Liver (tissue), 9 donors: ENCODE data around the gene CD81. TPM values are rescaled to one million over a fixed set of nuclear protein-coding genes. Genes with fewer than 3 reads are reported as not detected.
A peak's percentile ranks its signal among the peaks of the same experiment; 100 is the strongest.

ENCODE experiments used
- DNase-seq: peaks from one replicate; pipeline ENCODE4 v3.0.0-alpha.2; 2017; ENCODE audit warnings: low spot score
- H3K27ac ChIP-seq, 2 donors: one replicate each; pipeline ENCODE4 v1.7.0; 2013; ENCODE audit warnings: inconsistent platforms in 2 of 2, low read length in 2 of 2, control low read depth in 1 of 2, low read depth in 1 of 2, mild to moderate bottlenecking in 1 of 2
- H3K27me3 ChIP-seq, 4 donors: one replicate each; pipeline versions ENCODE4 v1.6.1 to v1.7.0; 2013; ENCODE audit warnings: low read length in 3 of 4, inconsistent platforms in 1 of 4, mild to moderate bottlenecking in 1 of 4, moderate library complexity in 1 of 4; ENCODE audit not compliant: control insufficient read depth in 4 of 4, insufficient read depth in 4 of 4
- H3K36me3 ChIP-seq, 4 donors: one replicate each; pipeline versions ENCODE4 v1.6.1 to v1.7.0; 2013; ENCODE audit warnings: low read length in 3 of 4, mild to moderate bottlenecking in 3 of 4, low read depth in 1 of 4, moderate library complexity in 1 of 4; ENCODE audit not compliant: control insufficient read depth in 4 of 4, insufficient read depth in 3 of 4
- H3K4me1 ChIP-seq, 4 donors: one replicate each; pipeline versions ENCODE4 v1.6.1 to v1.7.0; 2013; ENCODE audit warnings: low read length in 3 of 4, mild to moderate bottlenecking in 3 of 4, moderate library complexity in 1 of 4; ENCODE audit not compliant: control insufficient read depth in 4 of 4, insufficient read depth in 4 of 4
- H3K4me3 ChIP-seq, 3 donors: one replicate each; pipeline versions ENCODE4 v1.6.1 to v1.7.0; 2013; ENCODE audit warnings: low read length in 3 of 3, control low read depth in 1 of 3, low read depth in 1 of 3, mild to moderate bottlenecking in 1 of 3
- H3K9ac ChIP-seq, 2 donors: one replicate each; pipeline ENCODE4 v1.7.0; 2013; ENCODE audit warnings: low read length in 2 of 2, mild to moderate bottlenecking in 2 of 2, moderate library complexity in 2 of 2, control low read depth in 1 of 2, low read depth in 1 of 2
- H3K9me3 ChIP-seq, 4 donors: one replicate each; pipeline versions ENCODE4 v1.6.1 to v1.7.0; 2013; ENCODE audit warnings: low read length in 3 of 4; ENCODE audit not compliant: control insufficient read depth in 4 of 4
- CTCF ChIP-seq: fragments of 150-350 bp; IDR thresholded peaks from 2 replicates; pipeline ENCODE4 v1.5.1; 2017; ENCODE audit warnings: improper control_type of control experiment, low read depth, low read length; ENCODE audit not compliant: missing input control
- EGR1 ChIP-seq, 2 donors: IDR thresholded peaks; 2 replicates each; pipeline ENCODE4 v1.6.1; 2016 to 2018; ENCODE audit warnings: antibody characterized with exemption in 2 of 2, low read depth in 2 of 2
- FOXA2 ChIP-seq: IDR thresholded peaks from 2 replicates; pipeline ENCODE4 v1.6.1; 2016; ENCODE audit warnings: antibody characterized with exemption
- GABPA ChIP-seq, 2 donors: IDR thresholded peaks in 1 of 2; conservative IDR thresholded peaks in 1 of 2; 2 replicates each; pipeline ENCODE4 v1.6.1; 2016; ENCODE audit warnings: antibody characterized with exemption in 2 of 2, mild to moderate bottlenecking in 1 of 2, moderate library complexity in 1 of 2
- HNF4A ChIP-seq, 2 donors: conservative IDR thresholded peaks; 2 replicates each; pipeline ENCODE4 v1.6.1; 2016; ENCODE audit warnings: antibody characterized with exemption in 2 of 2, mild to moderate bottlenecking in 2 of 2
- HNF4G ChIP-seq: IDR thresholded peaks from 2 replicates; pipeline ENCODE4 v1.6.1; 2016; ENCODE audit warnings: antibody characterized with exemption
- JUND ChIP-seq, 2 donors: IDR thresholded peaks; 2 replicates each; pipeline ENCODE4 v1.6.1; 2016; ENCODE audit warnings: antibody characterized with exemption in 2 of 2
- MAX ChIP-seq: IDR thresholded peaks from 2 replicates; pipeline ENCODE4 v1.6.1; 2016; ENCODE audit warnings: antibody characterized with exemption
- NR2F2 ChIP-seq: IDR thresholded peaks from 2 replicates; pipeline ENCODE4 v1.6.1; 2016; ENCODE audit warnings: antibody characterized with exemption
- RXRA ChIP-seq, 2 donors: IDR thresholded peaks; 2 replicates each; pipeline ENCODE4 v1.6.1; 2017 to 2018; ENCODE audit warnings: antibody characterized with exemption in 2 of 2, mild to moderate bottlenecking in 1 of 2
- SP1 ChIP-seq: IDR thresholded peaks from 2 replicates; pipeline ENCODE4 v1.6.1; 2018; ENCODE audit warnings: antibody characterized with exemption, mild to moderate bottlenecking
- YY1 ChIP-seq: IDR thresholded peaks from 2 replicates; pipeline ENCODE4 v1.6.1; 2016; ENCODE audit warnings: antibody characterized with exemption, mild to moderate bottlenecking
- WGBS: extraction: QIAGEN DNeasy Blood & Tissue Kit; methylation state at CpG from one replicate; pipeline ENCODE4 v1.1.7; 2013; 5-methylcytosine and 5-hydroxymethylcytosine counted together
- polyA plus RNA-seq, 2 donors: library from polyadenylated mRNA; stranded (reverse) in 1 of 2; unstranded in 1 of 2; fragments of 200-250 nt in 1 of 2; fragments of >200 nt in 1 of 2; fragmentation: Nextera tagmentation in 1 of 2; extraction: Ambion mirVana in 1 of 2; gene quantifications; one replicate each; pipeline versions ENCODE4 v1.2.1 to v1.2.3, GENCODE V29; 2013 to 2015
- total RNA-seq, 2 donors: library from RNA; depleted of rRNA; stranded (reverse); fragments of >200 nt; gene quantifications; one replicate each; pipeline ENCODE4 v1.2.3, GENCODE V29; 2014
- donor health status: healthy.
- donor health status: healthy.
- donor health status: healthy.
- donor health status: healthy.
- donor health status: healthy.

Gene CD81
- total and polyA plus RNA-seq, 4 donors: 76.9 to 712 (median 164) TPM

- TF ChIP-seq CTCF (no peak), YY1 (no peak), RXRA (IDR thresholded peaks at IDR 0.05) (no peak)
These were observed 65.5 kb downstream of the CD81 start (continued) for GRCh38 chr11:2442589-2442988.

DNA sequence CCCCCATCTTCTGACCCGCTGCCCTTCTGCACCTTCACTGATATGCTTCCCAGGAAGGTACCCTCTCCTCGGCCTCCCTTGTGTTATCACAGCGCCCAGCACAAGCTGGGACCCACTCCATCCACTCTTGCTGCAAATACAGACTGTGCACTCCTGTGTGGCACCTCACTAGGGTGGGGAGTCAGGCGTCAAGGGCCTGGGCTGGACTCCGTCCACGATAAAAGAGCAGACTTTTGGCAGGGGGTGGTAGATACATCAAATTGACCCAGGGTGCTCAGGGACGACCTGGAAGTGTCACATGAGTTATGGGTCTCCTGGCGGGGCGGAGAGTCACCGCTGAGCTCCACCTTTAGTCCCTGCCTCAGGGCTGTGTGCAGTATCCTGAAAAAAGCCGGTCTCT, 66.3 kb downstream of the CD81 start:
- 48% methylated on average over 11 of the region's 11 CpGs for WGBS
- Histone ChIP-seq H3K27me3 (peaks cover 0 to 3% (median 1%) of the 10 kb centered on the region in 4 donors), H3K4me3 (no peak overlapping the region), H3K9me3 (no peaks in the 10 kb centered on the region), H3K9ac (no peak overlapping the region), H3K36me3 (no peaks in the 10 kb centered on the region), H3K4me1 (peaks cover 0 to 13% (median 1%) of the 10 kb centered on the region in 4 donors), H3K27ac (no peak overlapping the region)
- no peak for DNase-seq
- no peak for TF ChIP-seq YY1
- no peak for TF ChIP-seq SP1
- TF ChIP-seq FOXA2: no peak
- no peak for TF ChIP-seq HNF4G
- TF ChIP-seq MAX: no peak
- TF ChIP-seq HNF4A (conservative IDR thresholded peaks at IDR 0.05): no peak
- TF ChIP-seq RXRA (IDR thresholded peaks at IDR 0.05): no peak
- TF ChIP-seq GABPA (IDR thresholded peaks at IDR 0.05 in 1 of 2, conservative IDR thresholded peaks at IDR 0.05 in 1 of 2): no peak
- TF ChIP-seq EGR1 (IDR thresholded peaks at IDR 0.05; ENCODE audit: low read depth in 2 of 2): no peak
- TF ChIP-seq JUND (IDR thresholded peaks at IDR 0.05): no peak

DNA sequence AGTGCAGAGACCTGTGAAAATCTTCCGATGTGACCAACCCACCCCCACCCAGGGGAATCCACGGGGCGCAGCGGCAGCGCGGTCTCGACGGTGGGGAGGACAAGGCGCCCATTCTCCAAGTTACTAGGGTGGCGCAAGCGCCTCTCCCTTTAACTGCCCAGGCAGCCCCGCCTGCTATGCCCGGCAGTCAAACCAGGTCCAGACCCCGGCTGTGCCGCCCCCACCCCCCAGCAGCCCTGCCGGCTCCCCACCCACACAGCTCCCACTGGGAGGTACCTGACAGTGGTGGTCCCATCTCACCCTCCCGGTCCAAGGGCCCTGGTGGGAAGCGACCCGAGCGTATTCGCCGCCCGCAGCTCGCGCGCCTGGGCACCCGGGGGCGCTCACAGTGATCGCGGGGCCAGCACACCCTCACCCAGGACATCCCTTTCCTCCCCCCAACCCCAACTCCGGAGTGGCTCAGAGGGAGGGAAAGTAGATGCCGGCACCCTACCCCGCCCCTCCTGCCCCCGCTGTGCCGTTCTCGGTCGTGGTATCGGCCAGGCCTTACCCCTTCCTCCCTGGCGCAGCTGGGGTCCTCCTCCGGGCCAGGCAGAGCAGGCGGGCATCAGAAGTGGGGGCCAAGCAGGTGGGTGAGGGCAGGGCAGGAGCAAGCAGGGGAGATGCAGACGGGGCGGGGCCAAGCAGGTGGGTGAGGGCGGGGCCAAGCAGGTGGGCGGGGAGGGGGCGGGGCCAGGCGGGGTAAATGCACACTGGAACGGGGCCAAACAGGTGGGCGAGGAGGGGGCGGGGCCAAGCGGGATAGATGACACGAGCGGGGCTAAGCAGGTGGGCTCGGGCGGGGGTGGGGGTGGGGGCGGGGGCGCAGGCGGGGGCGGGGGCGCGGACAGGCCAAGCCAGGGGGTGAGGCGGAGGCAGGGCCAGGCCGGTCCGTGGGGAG, 67.0 kb downstream of the CD81 start, which contains the start of gene TRPM5:
TRPM5 (minus strand) TSS at position 634 of the 940 bp plus-strand sequence. CDS start 21,478 bp downstream, outside the sequence.
- Histone ChIP-seq H3K4me3 (peak within 1 kb of the TSS in 1 of 3 donors; percentile 54), H3K4me1 (peaks cover 0 to 13% (median 1%) of the 10 kb centered on the region in 4 donors), H3K9me3 (no peaks in the 10 kb centered on the region), H3K27me3 (peaks cover 0 to 3% (median 1%) of the 10 kb centered on the region in 4 donors), H3K9ac (no peak within 1 kb of the TSS), H3K27ac (no peak within 1 kb of the TSS), H3K36me3 (no peaks in the 10 kb centered on the region)
- TF ChIP-seq NR2F2 (no peak), HNF4G (no peak), JUND (IDR thresholded peaks at IDR 0.05) (no peak), RXRA (IDR thresholded peaks at IDR 0.05) (no peak), SP1 (no peak), CTCF (no peak)
- WGBS: 12% methylated on average over 64 of the region's 64 CpGs
- DNase-seq: no peak
